Right cardiac atrium (tissue), 5 donors: Measurements from ENCODE around the gene MIB2. TPM values are rescaled to one million over a fixed set of nuclear protein-coding genes. Genes with fewer than 3 reads are reported as not detected.
"Not testable (repeated sequence)": the region's sequence is repeated elsewhere in the genome, so short reads cannot be mapped to it uniquely, and the experiment has no call there.

ENCODE experiments used
- ATAC-seq, 2 donors: fragments of 200-7000 bp; cut with Tn5 transposase; one replicate each; pipeline versions ENCODE4 v1.8.0 to v1.9.1; 2020; ENCODE audit warnings: moderate library complexity in 2 of 2, mild to moderate bottlenecking in 1 of 2
- DNase-seq, 3 donors: peaks; one replicate each; pipeline ENCODE4 v3.0.0-alpha.2; 2020
- H3K27ac ChIP-seq: one replicate; pipeline ENCODE4 v1.5.1; 2013; ENCODE audit warnings: mild to moderate bottlenecking, low read length, control low read depth, moderate library complexity
- H3K27me3 ChIP-seq: one replicate; pipeline ENCODE4 v1.6.1; 2013; ENCODE audit not compliant: control insufficient read depth, insufficient read depth
- H3K4me1 ChIP-seq: one replicate; pipeline ENCODE4 v1.6.1; 2013; ENCODE audit warnings: low read length; ENCODE audit not compliant: control insufficient read depth, insufficient read depth
- H3K4me3 ChIP-seq: one replicate; pipeline ENCODE4 v1.5.1; 2013; ENCODE audit warnings: low read length, control low read depth
- H3K9me3 ChIP-seq: one replicate; pipeline ENCODE4 v1.6.1; 2013; ENCODE audit warnings: low read length; ENCODE audit not compliant: control insufficient read depth
- WGBS: extraction: QIAGEN DNeasy Blood & Tissue Kit; methylation state at CpG from one replicate; pipeline ENCODE4 v1.1.7; 2013; 5-methylcytosine and 5-hydroxymethylcytosine counted together
- intact Hi-C, 4 donors: fragments of 100-400 bp; cut with DNase I; formaldehyde crosslinking; loops; one replicate each; pipeline versions ENCODE4 v1.11.0 to v1.14.0; 2022 to 2023
- polyA plus RNA-seq: library from polyadenylated mRNA; stranded (reverse); fragments of 200-250 nt; gene quantifications from one replicate; pipeline ENCODE4 v1.2.3, GENCODE V29; 2013
- total RNA-seq, 4 donors: library from RNA; stranded (reverse); fragmentation: NEBNext Ultra II Directional; extraction: Animal tissue kit (Norgen Biotek cat#: 25700); gene quantifications; one replicate each; pipeline ENCODE4 v1.2.1, GENCODE V29; 2021
- donor health status: healthy with polysubstance abuse.
- donor health status: DM: no; HTN: yes; CAD: no.
- donor health status: DM: no; HTN: no; CAD: no.
- donor health status: DM: no; HTN: yes; CAD: no; lungs with severe emphysema.
- donor health status: DM: yes; HTN: yes; CAD: no.

MIB2 gene
- total and polyA plus RNA-seq, 5 donors = 49.5 to 77.8 (median 57.8) TPM

GRCh38 chr1:1582585-1583346, 32.5 kb upstream of the MIB2 start:
- ATAC-seq = no peak
- Histone ChIP-seq H3K9me3 (no peaks in the 10 kb centered on the region), H3K27me3 (no peaks in the 10 kb centered on the region), H3K27ac (no peak overlapping the region), H3K4me1 (no peaks in the 10 kb centered on the region), H3K4me3 (no peak overlapping the region)
- intact Hi-C loops = no loop called here
- WGBS = 72% methylated on average over 9 of the region's 9 CpGs
- peak in 1 of 3 donors; percentile 2 for DNase-seq

GRCh38 chr1:1583347-1584010, 31.8 kb upstream of the MIB2 start:
- H3K9me3 ChIP-seq = no peaks in the 10 kb centered on the region
- no peak overlapping the region for H3K4me3 ChIP-seq
- no peaks in the 10 kb centered on the region for H3K4me1 ChIP-seq
- intact Hi-C loops = no loop called here
- no peak for ATAC-seq
- no peak overlapping the region for H3K27ac ChIP-seq
- H3K27me3 ChIP-seq = no peaks in the 10 kb centered on the region
- WGBS = 84% methylated on average over 23 of the region's 23 CpGs
- peak in 2 of 3 donors; percentile 32 for DNase-seq

- H3K4me3 ChIP-seq = no peak overlapping the region
- no peak for ATAC-seq
- intact Hi-C loops = no loop called here
- no peaks in the 10 kb centered on the region for H3K4me1 ChIP-seq
- no peak overlapping the region for H3K27ac ChIP-seq
- WGBS = 82% methylated on average over 13 of the region's 13 CpGs
- no peaks in the 10 kb centered on the region for H3K9me3 ChIP-seq
- peak in 1 of 3 donors; percentile 27 for DNase-seq
- no peaks in the 10 kb centered on the region for H3K27me3 ChIP-seq
Measured at GRCh38 chr1:1591452-1591851, 23.8 kb upstream of the MIB2 start.

GRCh38 chr1:1593834-1594601, 21.3 kb upstream of the MIB2 start:
- Histone ChIP-seq H3K27ac (no peak overlapping the region), H3K4me3 (no peak overlapping the region), H3K9me3 (no peaks in the 10 kb centered on the region), H3K27me3 (no peaks in the 10 kb centered on the region), H3K4me1 (no peaks in the 10 kb centered on the region)
- peak in 1 of 2 donors; percentile 10 for ATAC-seq
- WGBS = 83% methylated on average over 24 of the region's 24 CpGs
- peak in 1 of 3 donors; percentile 8 for DNase-seq
- intact Hi-C loops = no loop called here

GRCh38 chr1:1594602-1595260, 20.6 kb upstream of the MIB2 start:
- DNase-seq (no peak), ATAC-seq (no peak)
- H3K27ac ChIP-seq = no peak overlapping the region
- no peaks in the 10 kb centered on the region for H3K27me3 ChIP-seq
- no peaks in the 10 kb centered on the region for H3K4me1 ChIP-seq
- H3K9me3 ChIP-seq = no peaks in the 10 kb centered on the region
- H3K4me3 ChIP-seq = no peak overlapping the region
- intact Hi-C loops = no loop called here
- 63% methylated on average over 10 of the region's 10 CpGs for WGBS

- intact Hi-C loops, H3K9me3 ChIP-seq, H3K27me3 ChIP-seq, H3K27ac ChIP-seq, H3K4me3 ChIP-seq, H3K4me1 ChIP-seq, ATAC-seq, DNase-seq: not testable (repeated sequence)
- 88% methylated on average over 2 of the region's 2 CpGs for WGBS
Measured at GRCh38 chr1:1595341-1595740, 20.0 kb upstream of the MIB2 start.

GRCh38 chr1:1596493-1597274, 18.6 kb upstream of the MIB2 start:
- ATAC-seq (peak in 1 of 2 donors; percentile 20), DNase-seq (no peak)
- Histone ChIP-seq H3K9me3 (no peaks in the 10 kb centered on the region), H3K27me3 (no peaks in the 10 kb centered on the region), H3K4me3 (no peak overlapping the region), H3K4me1 (no peaks in the 10 kb centered on the region), H3K27ac (no peak overlapping the region)
- intact Hi-C loops = no loop called here
- WGBS = 26% methylated on average over 12 of the region's 12 CpGs

- no peak for DNase-seq
- peak in 1 of 2 donors; percentile 20 for ATAC-seq
- Histone ChIP-seq H3K27me3 (no peaks in the 10 kb centered on the region), H3K27ac (no peak overlapping the region), H3K9me3 (no peaks in the 10 kb centered on the region), H3K4me1 (no peaks in the 10 kb centered on the region), H3K4me3 (no peak overlapping the region)
- intact Hi-C loops = no loop called here
- 16% methylated on average over 15 of the region's 16 CpGs for WGBS
Measured at GRCh38 chr1:1597275-1597930, 17.9 kb upstream of the MIB2 start.

GRCh38 chr1:1598051-1598719, 17.1 kb upstream of the MIB2 start:
- Histone ChIP-seq H3K4me3 (no peak overlapping the region), H3K4me1 (no peaks in the 10 kb centered on the region), H3K9me3 (no peaks in the 10 kb centered on the region), H3K27ac (no peak overlapping the region), H3K27me3 (no peaks in the 10 kb centered on the region)
- ATAC-seq = no peak
- no peak for DNase-seq
- WGBS = 89% methylated on average over 28 of the region's 28 CpGs
- intact Hi-C loops = no loop called here

- DNase-seq = no peak
- Histone ChIP-seq H3K9me3 (no peaks in the 10 kb centered on the region), H3K4me3 (no peak overlapping the region), H3K4me1 (no peaks in the 10 kb centered on the region), H3K27me3 (no peaks in the 10 kb centered on the region), H3K27ac (no peak overlapping the region)
- 85% methylated on average over 13 of the region's 13 CpGs for WGBS
- intact Hi-C loops = no loop called here
- no peak for ATAC-seq
Measured at GRCh38 chr1:1598720-1599029, 16.6 kb upstream of the MIB2 start.
